HEK293 (cell line): ENCODE results near the gene TET2.

Source experiments
- CTCF ChIA-PET: fragments of 350-600 bp; formaldehyde crosslinking; extraction: SDS; loops from one replicate; lab custom pipeline; 2021; ENCODE audit warnings: antibody characterized with exemption; lab: Yijun Ruan, JAX
- POLR2A ChIA-PET: fragments of 300-600 bp; formaldehyde crosslinking; extraction: SDS; loops from one replicate; lab custom pipeline; 2020; ENCODE audit warnings: antibody characterized with exemption, inconsistent platforms; lab: Yijun Ruan, JAX
- H3K27ac ChIP-seq: fragments of 200-500 bp; sonication (Bioruptor generic); 2 replicates; pipeline ENCODE4 v1.5.1; 2014; ENCODE audit warnings: low read depth, low read length, control low read depth, inconsistent platforms; ENCODE audit errors: extremely low read depth
- H3K36me3 ChIP-seq, 2 experiments: fragments of 200-500 bp in 1 of 2; sonication (Bioruptor generic) in 1 of 2; 1 replicate in 1 of 2; 2 replicates in 1 of 2; pipeline ENCODE4 v1.5.1; 2014 to 2017; ENCODE audit warnings: inconsistent platforms in 2 of 2, low read length in 2 of 2; ENCODE audit not compliant: control insufficient read depth in 2 of 2, insufficient read depth in 1 of 2
- H3K4me1 ChIP-seq: fragments of 200-500 bp; sonication (Bioruptor generic); 2 replicates; pipeline ENCODE4 v1.5.1; 2014; ENCODE audit warnings: mild to moderate bottlenecking, low read length, inconsistent platforms; ENCODE audit not compliant: control insufficient read depth, insufficient read depth
- H3K4me3 ChIP-seq: 2 replicates; pipeline ENCODE4 v1.5.1; 2011; ENCODE audit warnings: low read depth, mild to moderate bottlenecking, control low read depth, low read length, moderate library complexity
- H3K9me3 ChIP-seq: fragments of 200-500 bp; sonication (Bioruptor generic); 2 replicates; pipeline ENCODE4 v1.5.1; 2014; ENCODE audit warnings: low read depth, low read length, inconsistent platforms; ENCODE audit not compliant: control insufficient read depth, insufficient read depth
- BCL11A ChIP-seq: fragments of 450-650 bp; formaldehyde crosslinking; IDR thresholded peaks from 2 replicates; pipeline ENCODE4 v1.5.1; 2016; ENCODE audit warnings: low read depth, missing biosample characterization, missing genetic modification characterization
- FEZF1 ChIP-seq: fragments of 450-650 bp; formaldehyde crosslinking; IDR thresholded peaks from 2 replicates; pipeline ENCODE4 v1.5.1; 2016; ENCODE audit warnings: missing biosample characterization, missing genetic modification characterization
- MZF1 ChIP-seq: fragments of 450-650 bp; formaldehyde crosslinking; IDR thresholded peaks from 2 replicates; pipeline ENCODE4 v1.5.1; 2017; ENCODE audit warnings: missing biosample characterization, missing genetic modification characterization, borderline replicate concordance
- ZFHX2 ChIP-seq: fragments of 450-650 bp; formaldehyde crosslinking; conservative IDR thresholded peaks from 2 replicates; pipeline ENCODE4 v1.5.1; 2016; ENCODE audit warnings: missing biosample characterization, missing genetic modification characterization
- ZNF132 ChIP-seq: fragments of 450-650 bp; formaldehyde crosslinking; IDR thresholded peaks from 2 replicates; pipeline ENCODE4 v1.5.1; 2017; ENCODE audit warnings: missing biosample characterization, missing genetic modification characterization, borderline replicate concordance
- ZNF16 ChIP-seq: fragments of 450-650 bp; formaldehyde crosslinking; IDR thresholded peaks from 2 replicates; pipeline ENCODE4 v1.5.1; 2016; ENCODE audit warnings: low read depth, missing biosample characterization, missing genetic modification characterization
- ZNF174 ChIP-seq: fragments of 450-650 bp; formaldehyde crosslinking; IDR thresholded peaks from 2 replicates; pipeline ENCODE4 v1.5.0; 2017; ENCODE audit warnings: missing biosample characterization, mild to moderate bottlenecking, missing genetic modification characterization
- ZNF19 ChIP-seq: fragments of 450-650 bp; formaldehyde crosslinking; IDR thresholded peaks from 2 replicates; pipeline ENCODE4; 2016; ENCODE audit warnings: missing biosample characterization, missing genetic modification characterization, low read depth
- ZNF23 ChIP-seq: fragments of 450-650 bp; formaldehyde crosslinking; IDR thresholded peaks from 2 replicates; pipeline ENCODE4 v1.5.1; 2016; ENCODE audit warnings: missing biosample characterization, missing genetic modification characterization, borderline replicate concordance
- ZNF24 ChIP-seq: fragments of 450-650 bp; formaldehyde crosslinking; IDR thresholded peaks from 2 replicates; pipeline ENCODE4 v1.5.1; 2016; ENCODE audit warnings: missing biosample characterization, missing genetic modification characterization
- ZNF311 ChIP-seq: fragments of 450-650 bp; formaldehyde crosslinking; IDR thresholded peaks from 2 replicates; pipeline ENCODE4 v1.5.1; 2017; ENCODE audit warnings: missing biosample characterization, missing genetic modification characterization, borderline replicate concordance
- ZNF354C ChIP-seq: fragments of 450-650 bp; formaldehyde crosslinking; IDR thresholded peaks from 2 replicates; pipeline ENCODE4 v1.5.1; 2016; ENCODE audit warnings: missing biosample characterization, missing genetic modification characterization, low read depth, borderline replicate concordance
- ZNF391 ChIP-seq: fragments of 450-650 bp; formaldehyde crosslinking; IDR thresholded peaks from 2 replicates; pipeline ENCODE4 v1.5.1; 2016; ENCODE audit warnings: low read depth, missing biosample characterization, missing genetic modification characterization, borderline replicate concordance
- ZNF394 ChIP-seq: fragments of 450-650 bp; formaldehyde crosslinking; IDR thresholded peaks from 2 replicates; pipeline ENCODE4 v1.5.1; 2016; ENCODE audit warnings: missing biosample characterization, missing genetic modification characterization, mild to moderate bottlenecking, moderate library complexity, borderline replicate concordance
- ZNF473 ChIP-seq: fragments of 450-650 bp; formaldehyde crosslinking; IDR thresholded peaks from 2 replicates; pipeline ENCODE4 v1.5.1; 2017; ENCODE audit warnings: missing biosample characterization, missing genetic modification characterization
- ZNF521 ChIP-seq: fragments of 450-650 bp; formaldehyde crosslinking; IDR thresholded peaks from 2 replicates; pipeline ENCODE4 v1.5.1; 2017; ENCODE audit warnings: missing biosample characterization, mild to moderate bottlenecking, missing genetic modification characterization
- ZNF530 ChIP-seq: fragments of 450-650 bp; formaldehyde crosslinking; IDR thresholded peaks from 2 replicates; pipeline ENCODE4 v1.5.1; 2016; ENCODE audit warnings: low read depth, missing biosample characterization, missing genetic modification characterization
- ZNF560 ChIP-seq: fragments of 450-650 bp; formaldehyde crosslinking; IDR thresholded peaks from 2 replicates; pipeline ENCODE4 v1.5.1; 2017; ENCODE audit warnings: missing biosample characterization, missing genetic modification characterization, borderline replicate concordance
- ZNF621 ChIP-seq: fragments of 450-650 bp; formaldehyde crosslinking; IDR thresholded peaks from 2 replicates; pipeline ENCODE4 v1.5.1; 2017; ENCODE audit warnings: missing biosample characterization, missing genetic modification characterization
- ZNF660 ChIP-seq: fragments of 450-650 bp; IDR thresholded peaks from 2 replicates; pipeline ENCODE4 v1.5.1; 2018; ENCODE audit warnings: missing biosample characterization, mild to moderate bottlenecking, missing genetic modification characterization
- ZNF701 ChIP-seq: fragments of 450-650 bp; formaldehyde crosslinking; IDR thresholded peaks from 2 replicates; pipeline ENCODE4 v1.5.1; 2016; ENCODE audit warnings: missing biosample characterization, missing genetic modification characterization
- ZNF747 ChIP-seq: fragments of 450-650 bp; formaldehyde crosslinking; IDR thresholded peaks from 2 replicates; pipeline ENCODE4 v1.5.1; 2016; ENCODE audit warnings: missing biosample characterization, missing genetic modification characterization
- ZNF785 ChIP-seq: fragments of 450-650 bp; formaldehyde crosslinking; IDR thresholded peaks from 2 replicates; pipeline ENCODE4 v1.5.1; 2016; ENCODE audit warnings: missing biosample characterization, missing genetic modification characterization
- TF ChIP-seq, protein P1 (sequence below): fragments of 450-650 bp; formaldehyde crosslinking; IDR thresholded peaks from 2 replicates; pipeline ENCODE4 v1.5.1; 2016; ENCODE audit warnings: missing biosample characterization, missing genetic modification characterization
- TF ChIP-seq, protein P2 (sequence below): sonication (generic); formaldehyde crosslinking; IDR thresholded peaks from 2 replicates; pipeline ENCODE4 v1.8.1; 2022; ENCODE audit warnings: mild to moderate bottlenecking, moderate library complexity, missing genetic modification reagents
- TF ChIP-seq, protein P3 (sequence below): fragments of 450-650 bp; formaldehyde crosslinking; IDR thresholded peaks from 2 replicates; pipeline ENCODE4 v1.5.1; 2017; ENCODE audit warnings: missing biosample characterization, missing genetic modification characterization
- TF ChIP-seq, protein P4 (sequence below): fragments of 450-650 bp; formaldehyde crosslinking; IDR thresholded peaks from 2 replicates; pipeline ENCODE4 v1.5.1; 2016; ENCODE audit warnings: missing biosample characterization, missing genetic modification characterization, low read depth
- TF ChIP-seq, protein P5 (sequence below): fragments of 450-650 bp; formaldehyde crosslinking; IDR thresholded peaks from 2 replicates; pipeline ENCODE4; 2016; ENCODE audit warnings: missing biosample characterization, missing genetic modification characterization

The TET2 gene

GRCh38 chr4:105236916-105237311 is 90.2 kb downstream of the TET2 start (continued):
- TF ChIP-seq, protein P1, sequence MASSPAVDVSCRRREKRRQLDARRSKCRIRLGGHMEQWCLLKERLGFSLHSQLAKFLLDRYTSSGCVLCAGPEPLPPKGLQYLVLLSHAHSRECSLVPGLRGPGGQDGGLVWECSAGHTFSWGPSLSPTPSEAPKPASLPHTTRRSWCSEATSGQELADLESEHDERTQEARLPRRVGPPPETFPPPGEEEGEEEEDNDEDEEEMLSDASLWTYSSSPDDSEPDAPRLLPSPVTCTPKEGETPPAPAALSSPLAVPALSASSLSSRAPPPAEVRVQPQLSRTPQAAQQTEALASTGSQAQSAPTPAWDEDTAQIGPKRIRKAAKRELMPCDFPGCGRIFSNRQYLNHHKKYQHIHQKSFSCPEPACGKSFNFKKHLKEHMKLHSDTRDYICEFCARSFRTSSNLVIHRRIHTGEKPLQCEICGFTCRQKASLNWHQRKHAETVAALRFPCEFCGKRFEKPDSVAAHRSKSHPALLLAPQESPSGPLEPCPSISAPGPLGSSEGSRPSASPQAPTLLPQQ, result no peak
- no peak for TF ChIP-seq ZNF354C (tag by site-specific recombination)
- no peak for TF ChIP-seq ZNF660
- no peak for TF ChIP-seq ZNF16 (tag by site-specific recombination)
- no peak for TF ChIP-seq ZNF560 (tag by site-specific recombination)
- no peak for TF ChIP-seq ZNF19 (tag by site-specific recombination)
- TF ChIP-seq ZNF530 (tag by site-specific recombination), result no peak
- no peak for TF ChIP-seq ZNF521

DNA sequence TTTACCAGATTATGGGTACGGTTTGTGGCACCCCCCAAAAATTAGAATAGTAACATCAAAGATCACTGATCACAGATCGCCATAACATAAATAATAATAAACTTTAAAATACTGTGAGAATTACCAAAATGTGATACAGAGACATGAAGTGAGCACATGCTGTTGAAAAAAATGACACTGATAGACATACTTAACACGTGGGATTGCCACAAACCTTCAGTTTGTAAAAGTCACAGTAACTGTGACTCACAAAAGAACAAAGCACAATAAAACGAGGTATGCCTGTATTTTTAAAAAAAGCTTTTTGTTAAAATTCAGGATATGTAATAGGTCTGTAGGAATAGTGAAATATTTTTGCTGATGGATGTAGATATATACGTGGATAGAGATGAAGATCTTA is 93.4 kb downstream of the TET2 start:
- POLR2A ChIA-PET, result no interaction called here
- no peaks in the 10 kb centered on the region for H3K4me1 ChIP-seq
- H3K4me3 ChIP-seq, result no peak overlapping the region
- H3K27ac ChIP-seq, result no peak overlapping the region
- TF ChIP-seq ZNF23 (tag by site-specific recombination), result no peak
- no peak for TF ChIP-seq ZNF785 (tag by site-specific recombination)
- TF ChIP-seq FEZF1 (tag by site-specific recombination), result no peak
- no peak for TF ChIP-seq ZNF132 (tag by site-specific recombination)
- TF ChIP-seq ZNF24 (tag by site-specific recombination), result no peak
- TF ChIP-seq ZNF311 (tag by site-specific recombination), result no peak
- no peak for TF ChIP-seq ZNF394
- no peak for TF ChIP-seq ZNF473 (tag by site-specific recombination)
- TF ChIP-seq ZNF660, result no peak
- no peak for TF ChIP-seq ZNF747 (tag by site-specific recombination)
- TF ChIP-seq MZF1 (tag by site-specific recombination), result no peak
- TF ChIP-seq ZFHX2 (tag by site-specific recombination), result no peak
- TF ChIP-seq, protein P2, sequence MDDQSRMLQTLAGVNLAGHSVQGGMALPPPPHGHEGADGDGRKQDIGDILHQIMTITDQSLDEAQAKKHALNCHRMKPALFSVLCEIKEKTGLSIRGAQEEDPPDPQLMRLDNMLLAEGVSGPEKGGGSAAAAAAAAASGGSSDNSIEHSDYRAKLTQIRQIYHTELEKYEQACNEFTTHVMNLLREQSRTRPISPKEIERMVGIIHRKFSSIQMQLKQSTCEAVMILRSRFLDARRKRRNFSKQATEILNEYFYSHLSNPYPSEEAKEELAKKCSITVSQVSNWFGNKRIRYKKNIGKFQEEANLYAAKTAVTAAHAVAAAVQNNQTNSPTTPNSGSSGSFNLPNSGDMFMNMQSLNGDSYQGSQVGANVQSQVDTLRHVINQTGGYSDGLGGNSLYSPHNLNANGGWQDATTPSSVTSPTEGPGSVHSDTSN (CRISPR knock-in tag), result no peak
- TF ChIP-seq, protein P3, sequence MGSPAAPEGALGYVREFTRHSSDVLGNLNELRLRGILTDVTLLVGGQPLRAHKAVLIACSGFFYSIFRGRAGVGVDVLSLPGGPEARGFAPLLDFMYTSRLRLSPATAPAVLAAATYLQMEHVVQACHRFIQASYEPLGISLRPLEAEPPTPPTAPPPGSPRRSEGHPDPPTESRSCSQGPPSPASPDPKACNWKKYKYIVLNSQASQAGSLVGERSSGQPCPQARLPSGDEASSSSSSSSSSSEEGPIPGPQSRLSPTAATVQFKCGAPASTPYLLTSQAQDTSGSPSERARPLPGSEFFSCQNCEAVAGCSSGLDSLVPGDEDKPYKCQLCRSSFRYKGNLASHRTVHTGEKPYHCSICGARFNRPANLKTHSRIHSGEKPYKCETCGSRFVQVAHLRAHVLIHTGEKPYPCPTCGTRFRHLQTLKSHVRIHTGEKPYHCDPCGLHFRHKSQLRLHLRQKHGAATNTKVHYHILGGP (tag by site-specific recombination), result no peak
- CTCF ChIA-PET, result no interaction called here
- no peaks in the 10 kb centered on the region for H3K9me3 ChIP-seq
- H3K36me3 ChIP-seq, result peaks cover 0 to 4% of the 10 kb centered on the region in 2 experiments; a peak in 1 of 3 replicates

DNA sequence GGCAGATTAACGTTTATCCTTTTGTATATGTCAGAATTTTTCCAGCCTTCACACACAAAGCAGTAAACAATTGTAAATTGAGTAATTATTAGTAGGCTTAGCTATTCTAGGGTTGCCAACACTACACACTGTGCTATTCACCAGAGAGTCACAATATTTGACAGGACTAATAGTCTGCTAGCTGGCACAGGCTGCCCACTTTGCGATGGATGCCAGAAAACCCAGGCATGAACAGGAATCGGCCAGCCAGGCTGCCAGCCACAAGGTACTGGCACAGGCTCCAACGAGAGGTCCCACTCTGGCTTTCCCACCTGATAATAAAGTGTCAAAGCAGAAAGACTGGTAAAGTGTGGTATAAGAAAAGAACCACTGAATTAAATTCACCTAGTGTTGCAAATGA is 94.8 kb downstream of the TET2 start:
- ChIA-PET CTCF (no interaction called here), POLR2A (no interaction called here)
- H3K4me1 ChIP-seq, result no peaks in the 10 kb centered on the region
- no peak overlapping the region for H3K4me3 ChIP-seq
- no peaks in the 10 kb centered on the region for H3K36me3 ChIP-seq
- no peaks in the 10 kb centered on the region for H3K9me3 ChIP-seq
- H3K27ac ChIP-seq, result no peak overlapping the region
- TF ChIP-seq, protein P4, sequence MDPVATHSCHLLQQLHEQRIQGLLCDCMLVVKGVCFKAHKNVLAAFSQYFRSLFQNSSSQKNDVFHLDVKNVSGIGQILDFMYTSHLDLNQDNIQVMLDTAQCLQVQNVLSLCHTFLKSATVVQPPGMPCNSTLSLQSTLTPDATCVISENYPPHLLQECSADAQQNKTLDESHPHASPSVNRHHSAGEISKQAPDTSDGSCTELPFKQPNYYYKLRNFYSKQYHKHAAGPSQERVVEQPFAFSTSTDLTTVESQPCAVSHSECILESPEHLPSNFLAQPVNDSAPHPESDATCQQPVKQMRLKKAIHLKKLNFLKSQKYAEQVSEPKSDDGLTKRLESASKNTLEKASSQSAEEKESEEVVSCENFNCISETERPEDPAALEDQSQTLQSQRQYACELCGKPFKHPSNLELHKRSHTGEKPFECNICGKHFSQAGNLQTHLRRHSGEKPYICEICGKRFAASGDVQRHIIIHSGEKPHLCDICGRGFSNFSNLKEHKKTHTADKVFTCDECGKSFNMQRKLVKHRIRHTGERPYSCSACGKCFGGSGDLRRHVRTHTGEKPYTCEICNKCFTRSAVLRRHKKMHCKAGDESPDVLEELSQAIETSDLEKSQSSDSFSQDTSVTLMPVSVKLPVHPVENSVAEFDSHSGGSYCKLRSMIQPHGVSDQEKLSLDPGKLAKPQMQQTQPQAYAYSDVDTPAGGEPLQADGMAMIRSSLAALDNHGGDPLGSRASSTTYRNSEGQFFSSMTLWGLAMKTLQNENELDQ, result no peak
- TF ChIP-seq BCL11A (tag by site-specific recombination), result no peak
- TF ChIP-seq ZNF785 (tag by site-specific recombination), result no peak
- no peak for TF ChIP-seq ZNF621 (tag by site-specific recombination)
- TF ChIP-seq ZNF391 (tag by site-specific recombination), result no peak
- TF ChIP-seq, protein P5, sequence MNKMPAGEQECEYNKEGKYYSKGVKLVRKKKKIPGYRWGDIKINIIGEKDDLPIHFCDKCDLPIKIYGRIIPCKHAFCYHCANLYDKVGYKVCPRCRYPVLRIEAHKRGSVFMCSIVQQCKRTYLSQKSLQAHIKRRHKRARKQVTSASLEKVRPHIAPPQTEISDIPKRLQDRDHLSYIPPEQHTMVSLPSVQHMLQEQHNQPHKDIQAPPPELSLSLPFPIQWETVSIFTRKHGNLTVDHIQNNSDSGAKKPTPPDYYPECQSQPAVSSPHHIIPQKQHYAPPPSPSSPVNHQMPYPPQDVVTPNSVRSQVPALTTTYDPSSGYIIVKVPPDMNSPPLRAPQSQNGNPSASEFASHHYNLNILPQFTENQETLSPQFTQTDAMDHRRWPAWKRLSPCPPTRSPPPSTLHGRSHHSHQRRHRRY (tag by site-specific recombination), result no peak
- TF ChIP-seq ZNF174 (tag by site-specific recombination), result no peak
- no peak for TF ChIP-seq ZNF701 (tag by site-specific recombination)
- TF ChIP-seq ZNF660, result no peak
- no peak for TF ChIP-seq ZNF394
